LHCN-M2 (cell line): Measurements from ENCODE around the gene XYLT1. TPM values are rescaled to one million over a fixed set of nuclear protein-coding genes. Genes with fewer than 3 reads are reported as not detected.
A peak's percentile ranks its signal among the peaks of the same experiment; 100 is the strongest.
"Not testable (repeated sequence)": the region's sequence is repeated elsewhere in the genome, so short reads cannot be mapped to it uniquely, and the experiment has no call there.

Source experiments
- DNase-seq: peaks from one replicate; pipeline ENCODE4 v3.0.0-alpha.2; 2012; ENCODE audit warnings: low read depth
- polyA plus RNA-seq: library from polyadenylated mRNA; unstranded; fragments of >200 nt; gene quantifications from one replicate; pipeline ENCODE4 v1.2.1, GENCODE V29; 2012; ENCODE audit warnings: missing spikeins
- total RNA-seq: library from RNA; depleted of rRNA; stranded (reverse); fragments of >200 nt; gene quantifications from 2 replicates; pipeline ENCODE4 v1.2.3, GENCODE V29; 2014; rRNA removed

The XYLT1 gene, protein sequence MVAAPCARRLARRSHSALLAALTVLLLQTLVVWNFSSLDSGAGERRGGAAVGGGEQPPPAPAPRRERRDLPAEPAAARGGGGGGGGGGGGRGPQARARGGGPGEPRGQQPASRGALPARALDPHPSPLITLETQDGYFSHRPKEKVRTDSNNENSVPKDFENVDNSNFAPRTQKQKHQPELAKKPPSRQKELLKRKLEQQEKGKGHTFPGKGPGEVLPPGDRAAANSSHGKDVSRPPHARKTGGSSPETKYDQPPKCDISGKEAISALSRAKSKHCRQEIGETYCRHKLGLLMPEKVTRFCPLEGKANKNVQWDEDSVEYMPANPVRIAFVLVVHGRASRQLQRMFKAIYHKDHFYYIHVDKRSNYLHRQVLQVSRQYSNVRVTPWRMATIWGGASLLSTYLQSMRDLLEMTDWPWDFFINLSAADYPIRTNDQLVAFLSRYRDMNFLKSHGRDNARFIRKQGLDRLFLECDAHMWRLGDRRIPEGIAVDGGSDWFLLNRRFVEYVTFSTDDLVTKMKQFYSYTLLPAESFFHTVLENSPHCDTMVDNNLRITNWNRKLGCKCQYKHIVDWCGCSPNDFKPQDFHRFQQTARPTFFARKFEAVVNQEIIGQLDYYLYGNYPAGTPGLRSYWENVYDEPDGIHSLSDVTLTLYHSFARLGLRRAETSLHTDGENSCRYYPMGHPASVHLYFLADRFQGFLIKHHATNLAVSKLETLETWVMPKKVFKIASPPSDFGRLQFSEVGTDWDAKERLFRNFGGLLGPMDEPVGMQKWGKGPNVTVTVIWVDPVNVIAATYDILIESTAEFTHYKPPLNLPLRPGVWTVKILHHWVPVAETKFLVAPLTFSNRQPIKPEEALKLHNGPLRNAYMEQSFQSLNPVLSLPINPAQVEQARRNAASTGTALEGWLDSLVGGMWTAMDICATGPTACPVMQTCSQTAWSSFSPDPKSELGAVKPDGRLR
- total RNA-seq = 2.7 and 3.7 TPM in 2 replicates
- polyA plus RNA-seq = 1.1 TPM

DNA sequence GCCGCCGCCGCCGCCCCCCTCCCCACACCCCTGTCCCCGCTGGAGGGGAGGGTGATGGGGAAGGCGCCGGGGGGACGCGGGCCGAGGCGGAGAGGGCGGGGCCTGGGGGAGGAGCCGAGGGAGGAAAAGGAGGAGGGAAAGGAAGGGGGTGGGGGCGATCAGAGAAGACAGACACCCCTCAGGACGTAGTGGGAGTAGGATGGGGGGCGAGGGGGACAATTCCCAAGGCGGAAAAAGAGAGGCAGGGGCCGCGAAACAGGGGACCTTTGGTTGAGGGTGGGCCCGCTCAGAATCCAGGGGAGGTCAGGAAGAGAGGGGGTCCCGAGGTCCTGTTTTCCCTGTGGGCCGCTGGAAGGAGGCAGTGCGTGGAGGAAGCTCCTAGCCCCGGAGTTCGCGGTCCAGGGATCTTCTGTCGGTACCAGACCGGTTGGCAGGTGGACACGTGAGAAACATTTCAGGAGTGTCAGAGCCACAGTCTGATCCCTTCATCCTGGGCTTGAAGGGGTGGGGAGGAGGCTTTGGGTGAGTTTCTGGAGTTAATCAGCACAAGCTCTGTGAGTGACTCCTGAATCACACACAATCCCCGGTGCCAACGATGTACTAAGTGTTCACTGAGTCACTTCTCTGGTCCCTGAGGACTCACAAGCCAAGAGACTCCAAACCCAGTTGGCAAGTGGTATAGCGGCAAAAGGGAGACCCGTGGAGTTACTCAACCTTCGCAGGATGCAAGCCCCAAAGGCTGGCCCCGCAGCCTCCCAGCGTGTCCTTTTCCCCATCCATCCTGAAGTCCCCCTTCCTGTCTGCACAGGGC lies at the start of gene XYLT1:
XYLT1 (minus strand) TSS at position 53 of the 811 bp plus-strand sequence. CDS start 164 bp downstream, outside the sequence.
- peak; percentile 93 for DNase-seq

DNA sequence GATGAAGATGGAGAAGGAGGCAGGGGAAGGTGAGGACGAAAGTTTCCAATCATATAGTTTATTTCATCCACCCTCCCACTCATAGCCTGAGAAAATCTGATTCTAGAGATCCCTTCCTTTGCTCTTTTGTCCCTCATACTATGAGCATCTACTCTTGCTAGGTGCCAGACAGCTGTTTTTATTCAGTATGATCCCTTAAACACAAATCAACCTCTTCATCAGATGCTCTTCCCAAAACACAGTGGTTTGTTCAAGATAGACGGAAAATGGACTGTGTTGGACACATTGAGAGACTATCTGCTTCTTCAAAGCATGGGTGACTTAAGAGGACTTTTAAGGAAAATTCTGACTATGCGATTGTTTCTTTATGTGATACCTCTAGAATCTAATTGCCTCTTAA lies 49.4 kb upstream of the XYLT1 start:
- no peak for DNase-seq

DNA sequence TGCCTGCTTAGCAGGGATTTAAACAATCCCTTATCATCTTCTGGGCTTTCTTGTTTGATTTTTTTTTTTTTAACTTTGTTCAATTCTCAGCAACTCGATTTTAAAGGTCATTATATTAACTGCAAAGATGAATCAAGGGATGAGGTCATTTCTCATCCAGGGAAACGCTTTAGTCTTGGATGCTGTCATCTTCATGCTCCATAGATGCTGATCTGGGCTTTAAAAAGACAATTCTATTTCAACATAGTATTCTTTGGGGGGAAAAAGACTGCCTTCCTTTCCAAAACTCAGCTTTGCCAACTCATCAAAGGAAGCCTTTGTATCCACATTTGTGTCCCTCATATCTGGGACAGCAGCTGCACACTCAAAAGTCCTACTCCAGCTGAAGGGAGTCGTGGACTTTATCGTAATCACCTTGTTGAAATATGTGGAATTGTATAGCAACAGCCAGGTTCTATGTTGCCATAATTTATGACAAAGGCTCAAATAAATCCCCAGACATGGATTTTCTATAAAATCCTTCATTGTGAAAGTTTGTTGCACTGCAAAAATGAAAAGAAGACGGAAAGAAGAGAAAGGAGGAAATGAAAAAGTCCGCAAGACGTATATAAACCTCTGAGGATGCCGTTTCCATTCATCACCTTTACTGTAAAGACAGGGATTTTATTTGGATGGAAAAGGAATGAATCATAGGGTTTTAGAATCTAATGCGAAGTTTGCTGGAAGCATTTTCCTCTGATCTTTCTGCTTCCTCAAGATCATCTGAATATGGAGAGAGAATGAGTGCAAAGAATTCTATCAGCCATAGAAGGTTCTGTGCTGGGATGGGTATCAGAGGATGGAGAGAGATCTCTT lies 48.6 kb upstream of the XYLT1 start:
- no peak for DNase-seq

DNA sequence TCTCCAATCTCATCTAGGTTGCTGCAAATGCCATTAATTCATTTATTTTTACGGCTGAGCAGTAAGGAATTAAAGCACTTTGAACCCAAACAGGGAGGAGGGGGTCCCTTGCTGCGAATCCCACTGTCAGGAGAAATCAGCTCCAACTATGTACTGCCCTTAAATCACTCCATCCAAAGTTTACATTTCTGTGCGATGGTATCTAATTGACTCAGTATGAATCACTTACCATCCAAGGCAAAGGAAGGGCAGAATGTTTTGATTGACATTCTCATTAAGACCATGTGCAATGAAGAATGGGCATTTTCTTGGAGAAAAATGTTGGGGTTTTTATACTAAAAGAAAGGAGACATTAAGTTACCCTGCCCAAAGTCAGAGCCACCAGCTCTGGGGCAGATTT lies 47.7 kb upstream of the XYLT1 start:
- no peak for DNase-seq

DNA sequence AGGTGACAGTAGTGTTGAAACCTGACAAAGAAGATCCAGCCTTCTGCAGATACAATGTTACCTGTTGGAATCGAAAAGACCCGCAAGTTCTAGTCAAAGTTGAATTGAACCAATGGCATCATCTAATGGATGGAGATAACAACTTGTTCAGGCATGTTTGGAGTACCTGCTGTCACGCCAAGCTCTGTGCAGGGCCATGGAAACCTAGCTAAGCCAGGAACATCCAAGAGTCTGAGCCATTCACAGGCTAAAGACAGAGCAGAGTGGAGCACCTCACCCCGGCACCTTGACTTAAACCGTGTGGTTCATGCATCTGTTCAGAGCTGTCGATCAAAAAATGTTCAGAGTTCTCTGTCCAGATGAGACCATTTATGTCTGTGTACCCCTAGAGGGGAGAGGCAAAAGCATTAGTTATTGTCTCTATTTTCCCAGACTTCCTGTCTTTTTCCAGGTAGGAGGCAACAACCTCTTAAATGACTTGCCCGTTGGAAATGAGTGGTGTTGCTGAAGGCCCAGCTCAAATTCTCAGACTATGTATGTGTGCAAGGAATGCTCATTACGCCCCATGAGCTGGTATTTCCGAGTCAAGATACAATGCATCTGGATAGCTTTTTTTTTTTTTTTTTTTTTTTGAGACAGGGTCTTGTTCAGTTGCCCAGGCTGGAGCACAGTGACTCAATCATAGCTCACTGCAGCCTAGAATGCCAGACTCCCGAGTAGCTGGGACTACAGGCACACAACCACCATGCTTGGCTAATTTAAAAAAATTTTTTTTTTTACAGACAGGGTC lies 44.9 kb upstream of the XYLT1 start:
- no peak for DNase-seq

DNA sequence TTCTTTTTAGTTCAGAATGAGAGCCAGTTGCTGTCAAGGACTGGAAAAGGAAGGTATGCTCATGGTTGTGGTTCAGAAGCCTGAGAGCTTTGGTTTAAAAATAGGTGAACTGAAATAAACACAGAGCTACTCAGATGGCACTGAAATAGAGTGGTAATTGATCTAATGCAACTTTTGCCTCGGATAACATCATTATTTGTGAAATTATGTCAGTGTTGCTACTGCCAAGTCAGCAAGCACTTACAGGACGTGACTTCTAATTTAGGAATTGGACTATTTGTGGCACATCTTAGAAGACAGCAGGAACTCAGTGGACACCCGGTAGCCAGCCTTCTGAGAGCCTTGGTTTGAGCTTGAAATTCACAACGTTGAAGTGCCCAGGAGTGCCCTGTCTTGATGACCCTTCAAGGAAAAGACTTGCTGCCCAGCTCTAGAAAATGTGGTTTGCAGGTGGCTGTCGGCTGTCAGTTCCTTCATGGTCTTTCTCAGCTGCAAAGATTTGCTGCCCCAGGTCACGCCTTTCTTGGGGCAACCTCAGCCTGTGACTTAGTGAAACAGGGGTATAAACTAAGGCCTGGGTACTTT lies 42.0 kb upstream of the XYLT1 start:
- DNase-seq = no peak

DNA sequence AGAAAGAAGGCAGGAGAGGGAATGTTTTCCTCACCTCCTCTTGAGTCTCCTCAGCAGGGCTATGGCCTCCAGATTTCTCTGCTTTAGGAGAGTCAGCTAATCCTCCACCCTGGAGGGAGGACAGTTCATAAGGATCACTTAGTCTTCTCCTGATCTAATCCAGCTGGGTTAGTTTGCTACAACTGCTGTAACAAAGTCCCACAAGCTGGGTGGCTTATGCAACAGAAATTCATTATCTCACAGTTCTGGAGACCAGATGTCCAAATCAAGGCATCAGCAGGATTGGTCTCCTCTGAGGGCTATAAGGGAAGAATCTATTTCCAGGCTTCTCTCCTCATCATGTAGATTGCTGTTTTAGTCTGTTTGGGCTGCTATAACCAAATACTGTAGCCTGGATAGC lies 40.6 kb upstream of the XYLT1 start:
- no peak for DNase-seq

DNA sequence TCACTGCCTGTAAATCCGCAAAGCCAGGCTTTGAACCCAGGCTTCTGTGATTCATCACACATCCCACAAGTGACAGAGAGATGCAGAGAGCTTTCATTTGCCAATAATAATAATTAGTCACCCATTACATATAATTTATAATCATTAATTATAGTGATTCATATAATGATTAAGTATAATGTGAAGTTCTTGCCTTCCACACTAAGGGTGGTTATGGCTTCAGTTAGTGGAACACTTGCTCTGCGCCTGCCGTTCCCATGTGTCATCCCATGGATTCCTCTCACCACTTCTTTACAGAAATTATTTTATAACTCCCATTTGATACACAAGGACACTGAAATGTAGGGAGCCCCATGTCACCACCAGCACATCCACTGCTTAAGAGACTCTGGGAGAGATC lies 39.8 kb upstream of the XYLT1 start:
- DNase-seq = no peak

DNA sequence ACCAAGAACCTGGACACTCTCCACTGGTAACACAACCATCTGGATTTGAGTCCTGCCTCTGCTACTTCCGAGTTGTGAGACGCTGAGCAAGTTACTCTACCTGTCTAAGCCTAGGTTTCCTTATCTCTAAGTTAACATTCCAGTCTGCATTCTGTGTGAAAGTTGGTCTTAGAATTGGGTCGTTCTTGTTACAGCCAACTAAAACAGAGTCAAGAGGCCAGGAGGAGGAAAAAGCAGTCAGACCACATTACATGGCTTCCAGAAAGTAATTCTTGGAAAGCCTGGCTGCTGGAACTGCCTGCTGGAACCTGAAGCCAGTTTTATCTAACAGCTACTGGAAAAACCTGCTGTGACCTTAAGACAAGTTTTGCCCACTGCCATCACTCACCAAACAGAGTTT lies 38.4 kb upstream of the XYLT1 start:
- no peak for DNase-seq

DNA sequence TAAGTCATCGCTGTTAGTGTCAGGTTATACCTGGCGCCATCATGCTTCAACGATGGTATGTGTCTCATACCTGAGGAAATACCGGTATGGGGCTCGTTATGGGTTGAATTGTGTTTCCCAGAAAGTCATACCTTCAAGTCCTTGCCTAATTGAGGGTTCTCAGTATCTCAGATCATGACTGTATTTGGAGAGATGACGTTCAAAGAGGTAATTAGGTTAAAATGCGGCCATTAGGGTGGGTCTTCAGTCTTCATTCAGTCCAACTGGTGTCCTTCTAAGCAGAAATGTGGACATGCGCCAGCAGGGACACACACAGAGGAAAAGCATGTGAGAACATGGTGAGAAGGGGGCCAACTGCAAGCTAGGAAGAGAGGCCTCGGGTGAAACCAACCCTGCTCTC lies 37.5 kb upstream of the XYLT1 start:
- no peak for DNase-seq

DNA sequence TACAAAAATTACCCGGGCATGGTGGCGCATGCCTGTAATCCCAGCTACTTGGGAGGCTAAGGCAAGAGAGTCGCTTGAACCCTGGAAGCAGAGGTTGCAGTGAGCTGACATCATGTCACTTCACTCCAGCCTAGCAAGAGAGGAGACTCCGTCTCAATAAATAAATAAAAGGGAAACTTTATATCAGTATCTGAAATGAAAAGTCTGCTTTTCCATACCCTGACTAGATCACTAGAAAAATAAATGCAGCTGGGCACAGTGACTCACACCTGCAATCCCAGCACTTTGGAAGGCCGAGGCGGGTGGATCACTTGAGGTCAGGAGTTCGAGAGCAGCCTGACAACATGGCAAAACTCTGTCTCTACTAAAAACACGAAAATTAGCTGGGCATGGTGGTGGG lies 36.8 kb upstream of the XYLT1 start:
- DNase-seq = not testable (repeated sequence)

DNA sequence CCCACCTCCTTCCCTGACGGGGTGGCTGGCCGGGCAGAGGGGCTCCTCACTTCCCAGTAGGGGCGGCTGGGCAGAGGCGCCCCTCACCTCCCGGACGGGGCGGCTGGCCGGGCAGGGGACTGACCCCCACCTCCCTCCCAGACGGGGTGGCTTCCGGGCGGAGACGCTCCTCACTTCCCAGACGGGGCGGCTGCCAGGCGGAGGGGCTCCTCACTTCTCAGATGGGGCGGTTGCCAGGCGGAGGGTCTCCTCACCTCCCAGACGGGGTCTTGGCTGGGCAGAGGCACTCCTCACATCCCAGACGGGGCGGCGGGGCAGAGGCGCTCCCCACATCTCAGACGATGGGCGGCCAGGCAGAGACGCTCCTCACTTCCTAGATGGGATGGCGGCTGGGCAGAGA lies 35.1 kb upstream of the XYLT1 start:
- not testable (repeated sequence) for DNase-seq

DNA sequence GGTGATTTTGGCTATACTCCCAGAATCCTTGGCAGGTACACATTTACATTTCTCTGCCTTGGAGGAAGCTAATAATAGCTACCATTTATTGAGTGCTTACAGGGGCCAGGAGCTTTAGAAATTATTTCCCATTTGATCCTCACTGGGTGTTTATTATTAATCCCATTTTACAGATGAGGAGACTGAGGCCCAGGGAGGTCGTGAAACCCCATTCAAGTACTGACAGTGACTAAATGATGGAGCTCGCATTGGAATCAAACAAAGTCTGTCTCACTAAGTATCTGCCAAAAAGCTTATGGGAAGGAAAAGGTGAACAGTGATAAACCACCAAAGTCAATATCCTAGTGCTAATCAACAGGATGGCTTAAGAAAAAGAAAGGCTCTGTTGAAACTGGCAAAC lies 33.3 kb upstream of the XYLT1 start:
- no peak for DNase-seq

DNA sequence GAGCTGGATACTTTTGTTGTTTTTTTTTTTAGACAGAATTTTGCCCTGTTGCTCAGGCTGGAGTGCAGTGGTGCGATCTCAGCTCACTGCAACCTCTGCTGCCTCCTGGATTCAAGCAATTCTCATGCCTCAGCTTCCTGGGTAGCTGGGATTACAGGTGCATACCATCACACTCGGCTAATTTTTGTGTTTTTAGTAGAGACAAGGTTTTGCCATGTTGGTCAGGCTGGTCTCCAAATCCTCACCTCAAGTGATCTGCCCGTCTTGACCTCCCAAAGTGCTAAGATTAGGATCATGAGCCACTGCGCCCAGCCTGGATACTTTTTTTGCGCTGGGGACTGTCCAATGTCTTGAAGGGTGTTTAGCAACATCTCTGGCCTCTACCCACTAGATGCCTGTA lies 32.6 kb upstream of the XYLT1 start:
- no peak for DNase-seq

DNA sequence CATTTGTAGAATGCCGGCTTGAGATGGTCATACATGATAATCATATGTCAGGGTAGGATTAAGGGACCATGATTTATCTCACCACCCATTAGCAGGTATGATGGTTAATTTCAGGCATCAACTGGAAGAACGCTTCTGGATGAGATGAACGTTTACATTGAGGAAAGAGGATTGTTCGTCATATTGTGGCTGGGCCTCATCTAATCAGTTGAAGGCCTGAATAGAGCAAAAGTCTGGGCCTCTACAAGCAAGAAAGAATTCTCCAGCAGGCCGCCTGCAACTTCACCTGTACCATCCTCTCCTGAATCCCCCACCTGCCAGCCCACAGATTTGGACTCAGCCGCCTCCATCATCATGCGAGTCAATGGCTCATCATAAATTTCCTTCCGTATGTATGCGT lies 30.6 kb upstream of the XYLT1 start:
- no peak for DNase-seq

DNA sequence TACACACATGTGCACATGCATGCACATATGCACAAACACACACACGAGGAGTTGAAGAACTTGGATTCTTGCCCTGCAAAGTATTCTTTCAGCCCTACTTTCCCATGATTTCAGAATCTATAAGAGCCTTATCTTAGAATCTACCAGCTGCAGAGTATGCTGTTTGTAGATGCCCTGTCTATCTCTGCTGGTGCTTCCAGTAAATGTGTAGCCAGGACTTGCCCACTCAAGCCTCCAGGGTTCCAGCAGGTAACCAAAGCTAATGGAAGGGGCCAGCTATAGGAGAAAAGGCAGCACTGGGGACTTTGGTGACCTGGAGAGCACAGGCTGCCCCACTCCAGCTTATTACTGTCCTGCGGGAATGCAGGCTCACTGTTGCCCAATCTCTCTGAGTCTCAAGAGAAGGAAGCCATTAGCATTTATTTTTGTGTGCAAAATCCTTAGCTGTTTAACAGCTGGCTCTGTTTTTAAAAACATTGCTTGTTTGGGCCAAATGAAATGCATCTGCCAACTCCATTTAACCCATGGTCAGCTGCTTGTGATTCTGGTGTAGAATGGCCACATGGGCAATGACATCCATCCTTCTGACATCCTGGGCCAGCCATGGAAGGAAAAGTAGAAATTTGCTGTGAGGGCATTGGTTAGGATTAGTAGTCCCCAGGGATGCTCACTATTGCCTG lies 28.6 kb upstream of the XYLT1 start:
- DNase-seq = no peak

DNA sequence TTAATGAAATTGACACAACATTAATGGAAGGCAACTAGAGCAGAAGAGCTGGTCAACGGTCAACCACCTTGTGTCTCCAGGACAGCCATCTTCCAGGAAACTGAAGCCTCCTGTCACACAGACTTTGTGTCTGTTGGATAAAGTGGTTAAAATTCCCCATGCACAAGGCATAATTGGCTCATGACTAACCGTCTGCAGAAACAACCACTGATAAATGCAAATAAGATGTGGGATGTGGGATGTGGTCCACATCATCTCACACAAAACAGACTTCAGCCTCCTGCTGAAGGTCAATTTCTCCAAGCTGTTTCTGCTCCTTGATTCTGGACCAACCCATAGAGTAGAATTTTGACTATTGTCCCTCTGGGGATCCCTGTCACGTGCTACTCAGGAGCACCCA lies 26.9 kb upstream of the XYLT1 start:
- DNase-seq = no peak

DNA sequence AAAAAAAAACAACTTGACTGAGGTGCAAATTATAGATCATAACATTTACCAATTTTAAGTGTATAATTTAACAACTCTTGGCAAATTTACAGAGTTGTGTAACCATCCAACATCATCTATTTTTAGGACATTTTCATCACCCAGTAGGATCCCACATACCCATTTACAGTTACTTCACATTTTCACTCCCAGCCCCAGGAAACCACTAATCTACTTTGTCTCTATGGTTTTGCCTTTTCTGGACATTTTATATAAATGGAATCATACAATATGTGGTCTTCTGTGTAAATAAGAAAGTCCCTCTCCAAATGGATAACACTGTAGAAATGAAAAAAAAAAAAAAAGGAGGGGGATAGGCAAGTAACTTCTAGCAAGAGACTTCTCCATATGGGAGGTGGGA lies 26.1 kb upstream of the XYLT1 start:
- no peak for DNase-seq

DNA sequence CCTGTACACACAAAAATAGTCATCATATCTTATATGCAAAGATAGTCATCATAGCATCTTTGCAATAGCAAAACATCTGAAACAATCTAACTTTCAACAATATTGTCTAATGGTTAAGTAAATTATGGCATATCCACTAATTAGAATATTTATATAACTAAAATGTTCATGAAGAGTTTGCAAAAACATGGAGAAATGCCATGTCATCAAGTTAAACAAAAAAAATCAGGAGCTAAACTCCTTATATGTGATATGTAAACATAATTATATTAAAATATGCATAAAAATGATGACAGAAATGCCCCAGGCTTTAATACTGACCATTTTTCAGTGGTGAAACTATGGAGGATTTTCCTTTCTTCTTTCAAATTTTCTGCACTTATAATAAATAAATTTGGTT lies 22.3 kb upstream of the XYLT1 start:
- DNase-seq = no peak
